Colonic mucosa (tissue), 4 donors: ENCODE measurements around the gene GCK. TPM values are rescaled to one million over a fixed set of nuclear protein-coding genes. Genes with fewer than 3 reads are reported as not detected.

Source experiments
- DNase-seq: peaks from one replicate; pipeline ENCODE4 v3.0.0-alpha.2; 2020
- H3K27ac ChIP-seq: fragments of 200-600 bp; one replicate; pipeline ENCODE4 v1.8.0; 2021
- H3K27me3 ChIP-seq: fragments of 200-600 bp; one replicate; pipeline ENCODE4 v1.8.0; 2021
- H3K36me3 ChIP-seq: fragments of 200-600 bp; one replicate; pipeline ENCODE4 v1.8.0; 2021
- H3K4me1 ChIP-seq: fragments of 200-600 bp; one replicate; pipeline ENCODE4 v1.8.0; 2021; ENCODE audit warnings: mild to moderate bottlenecking
- H3K4me3 ChIP-seq: fragments of 200-600 bp; one replicate; pipeline ENCODE4 v1.8.0; 2021
- H3K9ac ChIP-seq, 2 donors: one replicate each; pipeline ENCODE4 v1.7.0; 2013; ENCODE audit warnings: control low read depth in 2 of 2, low read depth in 2 of 2, low read length in 2 of 2
- H3K9me3 ChIP-seq: fragments of 200-600 bp; one replicate; pipeline ENCODE4 v1.8.0; 2021
- intact Hi-C: fragments of 100-400 bp; cut with DNase I; formaldehyde crosslinking; loops from one replicate; pipeline ENCODE4 v1.14.1; 2022
- total RNA-seq, 2 donors: library from RNA; stranded (reverse); fragmentation: NEBNext Ultra II Directional in 1 of 2; extraction: Animal tissue kit (Norgen Biotek cat#: 25700) in 1 of 2; gene quantifications; one replicate each; pipeline ENCODE4 v1.2.1, GENCODE V29; 2021
- TF ChIP-seq, protein P1 (sequence below): fragments of 200-600 bp; IDR thresholded peaks from one replicate; pipeline ENCODE4 v1.8.0; 2022; ENCODE audit warnings: antibody characterized with exemption, mild to moderate bottlenecking
- donor health status: healthy.
- donor health status: DM: no; HTN: no; CAD: no.
- donor health status: DM: no; HTN: no; CAD: no.

GCK gene
- total RNA-seq, 2 donors from 2014 or later = 0.17 to 0.19 TPM

DNA sequence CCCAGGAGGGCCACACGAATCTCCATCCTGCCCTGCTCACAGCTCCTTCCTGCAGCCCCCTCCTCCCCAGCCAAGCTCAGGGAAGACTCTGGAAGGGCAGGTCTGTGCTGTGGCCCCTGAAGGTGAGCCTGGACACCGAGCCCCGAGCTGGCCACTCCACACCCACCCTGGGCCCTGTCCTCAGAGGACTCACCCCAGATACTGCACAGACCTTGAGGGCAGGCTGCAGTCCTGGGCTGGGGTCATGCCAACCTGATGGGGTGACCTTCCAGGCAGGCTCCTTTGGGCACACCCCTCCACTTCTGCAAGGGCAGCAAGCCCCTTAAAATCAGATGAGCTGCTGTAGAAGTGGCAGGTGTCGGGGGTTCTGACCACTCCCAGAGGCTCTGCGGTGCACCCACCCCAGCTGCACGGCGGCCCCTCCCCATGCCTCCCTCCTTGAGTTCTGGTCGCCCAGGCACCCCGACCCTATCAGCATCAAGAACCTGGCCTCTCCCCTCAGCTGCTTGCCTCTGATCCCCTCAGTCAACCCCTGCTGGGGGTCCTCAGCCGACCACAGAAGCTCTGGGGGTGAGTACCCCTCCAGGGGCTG is 35.8 kb upstream of the GCK start:
- H3K27me3 ChIP-seq = no peaks in the 10 kb centered on the region
- intact Hi-C loops = no loop called here
- no peak overlapping the region for H3K27ac ChIP-seq

DNA sequence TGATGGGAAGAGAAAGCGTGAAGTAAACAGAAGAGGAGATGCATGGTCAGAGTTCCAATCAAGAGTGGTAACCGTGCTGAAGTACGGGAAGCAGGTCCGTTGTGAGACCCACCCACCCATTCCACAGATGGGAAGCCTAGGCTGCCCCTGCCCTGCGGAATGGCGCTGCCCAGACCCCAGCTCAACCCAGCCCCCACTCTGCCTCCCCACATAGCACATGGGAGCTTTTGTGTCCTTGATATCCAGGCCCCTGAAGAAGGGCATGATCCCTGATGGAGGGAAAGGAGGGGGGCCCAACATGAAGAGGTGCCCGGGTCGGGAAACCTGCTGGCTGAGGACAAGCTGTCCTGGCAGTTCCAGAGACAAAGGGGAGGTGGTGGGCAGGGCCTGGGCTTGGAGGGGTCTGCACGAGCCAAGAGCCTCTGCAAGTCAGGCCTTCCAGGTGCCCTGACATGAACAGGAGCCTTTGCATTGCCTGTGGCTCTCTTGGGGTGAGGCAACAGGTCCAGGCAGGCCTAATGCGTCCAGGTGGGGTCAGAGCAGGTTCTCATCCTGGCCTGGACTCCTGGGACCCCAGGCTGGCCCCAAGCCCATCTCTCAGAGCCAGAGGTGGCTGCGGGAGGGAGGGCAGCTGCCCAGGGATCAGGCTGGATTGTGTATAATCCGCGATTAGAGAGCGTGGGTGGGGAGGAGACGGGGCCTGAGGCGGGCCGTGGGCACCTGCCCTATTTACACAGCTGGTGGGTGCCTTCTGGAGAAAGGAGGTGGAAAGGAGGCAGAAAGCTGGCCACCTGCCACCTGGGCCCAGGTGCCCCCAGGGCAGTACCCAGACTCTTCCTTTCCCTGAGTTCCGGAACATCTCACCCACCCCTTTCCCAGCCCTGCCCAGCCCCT is 35.1 kb upstream of the GCK start:
- H3K4me1 ChIP-seq = no peaks in the 10 kb centered on the region
- intact Hi-C loops = no loop called here
- TF ChIP-seq, protein P1, sequence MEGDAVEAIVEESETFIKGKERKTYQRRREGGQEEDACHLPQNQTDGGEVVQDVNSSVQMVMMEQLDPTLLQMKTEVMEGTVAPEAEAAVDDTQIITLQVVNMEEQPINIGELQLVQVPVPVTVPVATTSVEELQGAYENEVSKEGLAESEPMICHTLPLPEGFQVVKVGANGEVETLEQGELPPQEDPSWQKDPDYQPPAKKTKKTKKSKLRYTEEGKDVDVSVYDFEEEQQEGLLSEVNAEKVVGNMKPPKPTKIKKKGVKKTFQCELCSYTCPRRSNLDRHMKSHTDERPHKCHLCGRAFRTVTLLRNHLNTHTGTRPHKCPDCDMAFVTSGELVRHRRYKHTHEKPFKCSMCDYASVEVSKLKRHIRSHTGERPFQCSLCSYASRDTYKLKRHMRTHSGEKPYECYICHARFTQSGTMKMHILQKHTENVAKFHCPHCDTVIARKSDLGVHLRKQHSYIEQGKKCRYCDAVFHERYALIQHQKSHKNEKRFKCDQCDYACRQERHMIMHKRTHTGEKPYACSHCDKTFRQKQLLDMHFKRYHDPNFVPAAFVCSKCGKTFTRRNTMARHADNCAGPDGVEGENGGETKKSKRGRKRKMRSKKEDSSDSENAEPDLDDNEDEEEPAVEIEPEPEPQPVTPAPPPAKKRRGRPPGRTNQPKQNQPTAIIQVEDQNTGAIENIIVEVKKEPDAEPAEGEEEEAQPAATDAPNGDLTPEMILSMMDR = no peak
- no peak overlapping the region for H3K9ac ChIP-seq
- DNase-seq = no peak
- no peak overlapping the region for H3K27ac ChIP-seq
- no peaks in the 10 kb centered on the region for H3K27me3 ChIP-seq
- no peaks in the 10 kb centered on the region for H3K36me3 ChIP-seq
- H3K9me3 ChIP-seq = no peaks in the 10 kb centered on the region
- no peak overlapping the region for H3K4me3 ChIP-seq

More for the DNA sequence above, 35.8 kb upstream of the GCK start:
- Histone ChIP-seq H3K4me1 (no peaks in the 10 kb centered on the region), H3K36me3 (no peaks in the 10 kb centered on the region), H3K4me3 (no peak overlapping the region), H3K9me3 (no peaks in the 10 kb centered on the region), H3K9ac (no peak overlapping the region)
- TF ChIP-seq, protein P1 = no peak
- DNase-seq = no peak

DNA sequence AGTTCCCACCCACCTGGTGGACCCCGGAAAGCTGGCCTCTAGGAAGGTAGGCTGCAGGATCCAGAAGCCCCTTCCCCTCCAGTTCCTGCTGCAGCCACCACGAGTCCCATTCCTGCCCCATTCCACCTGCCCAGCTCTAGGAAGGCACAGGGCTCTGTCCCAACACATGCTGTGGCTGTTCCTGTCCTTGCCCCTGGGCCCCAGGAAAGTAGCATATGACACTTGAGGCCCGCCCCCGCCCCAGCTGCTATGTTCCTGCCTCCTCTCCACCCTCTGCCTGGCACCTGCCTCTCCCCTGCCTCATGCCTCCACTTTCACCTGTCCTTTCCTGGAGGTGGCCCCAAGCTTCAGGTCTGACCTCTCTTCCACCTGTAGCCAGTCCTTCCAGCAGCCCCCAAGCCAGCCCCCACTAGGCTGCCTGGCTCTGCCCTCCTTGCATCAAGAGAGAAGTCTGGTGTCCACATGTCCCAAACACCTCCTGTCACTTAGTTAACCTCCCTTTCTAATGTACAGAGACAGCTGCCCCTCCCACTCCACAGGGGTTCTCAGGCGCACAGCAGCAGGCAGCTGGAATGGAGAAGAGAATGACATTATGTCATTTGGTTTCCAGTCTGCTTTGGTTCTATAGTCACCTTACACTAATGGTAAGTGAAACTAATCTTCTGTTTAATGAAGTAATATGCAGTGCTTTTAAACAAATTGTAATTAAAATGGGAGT is 34.3 kb upstream of the GCK start:
- TF ChIP-seq, protein P1 = no peak
- DNase-seq = no peak
- Histone ChIP-seq H3K9me3 (no peaks in the 10 kb centered on the region), H3K27ac (no peak overlapping the region), H3K27me3 (no peaks in the 10 kb centered on the region), H3K9ac (no peak overlapping the region), H3K4me1 (no peaks in the 10 kb centered on the region), H3K4me3 (no peak overlapping the region), H3K36me3 (no peaks in the 10 kb centered on the region)
- intact Hi-C loops = no loop called here

DNA sequence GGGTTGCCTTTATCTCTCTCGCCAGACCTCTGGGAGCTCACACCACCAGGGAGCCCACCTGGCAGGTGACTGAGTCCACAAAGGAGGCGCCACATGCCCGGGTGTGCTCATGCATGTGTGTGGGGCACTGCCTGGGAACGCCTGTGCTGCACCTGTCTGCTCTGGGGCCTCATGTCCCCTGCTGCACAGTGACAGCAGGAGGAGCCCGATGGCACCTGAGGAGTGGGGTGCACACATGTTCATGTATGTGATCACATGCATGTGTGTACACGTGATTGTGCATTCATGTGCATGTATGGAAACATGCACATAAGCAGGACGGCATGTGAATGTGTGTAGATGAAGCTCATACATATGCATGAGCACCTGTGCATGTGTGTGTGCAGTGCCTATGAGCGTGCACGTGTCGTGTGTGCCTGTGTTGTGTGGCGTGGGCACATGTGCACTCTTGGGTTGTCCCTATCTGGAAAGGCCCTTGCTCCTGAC is 33.6 kb upstream of the GCK start:
- Histone ChIP-seq H3K36me3 (no peaks in the 10 kb centered on the region), H3K9me3 (no peaks in the 10 kb centered on the region), H3K4me1 (no peaks in the 10 kb centered on the region), H3K27ac (no peak overlapping the region), H3K4me3 (no peak overlapping the region), H3K27me3 (no peaks in the 10 kb centered on the region), H3K9ac (no peak overlapping the region)
- DNase-seq = no peak
- TF ChIP-seq, protein P1 = no peak
- intact Hi-C loops = no loop called here

DNA sequence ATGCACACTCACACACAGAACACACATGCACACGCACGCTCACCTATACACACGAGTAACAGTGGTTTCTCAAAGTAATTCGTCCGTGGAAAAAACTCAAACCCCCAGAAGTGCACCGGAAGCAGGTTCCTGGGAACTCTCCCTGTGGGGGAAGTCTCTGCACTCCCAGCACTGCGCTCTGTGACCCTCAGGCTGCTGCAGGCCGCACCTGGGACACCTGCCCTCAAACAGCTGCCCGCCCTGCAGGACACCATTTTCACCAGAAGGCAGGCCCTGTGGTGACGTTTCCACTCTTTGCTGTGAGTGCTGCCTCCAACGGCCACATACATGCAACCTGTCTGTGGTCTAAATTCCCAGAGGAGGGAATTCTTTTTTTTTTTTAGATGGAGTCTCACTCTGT is 32.8 kb upstream of the GCK start:
- Histone ChIP-seq H3K27me3 (no peaks in the 10 kb centered on the region), H3K4me3 (no peak overlapping the region), H3K27ac (no peak overlapping the region), H3K4me1 (no peaks in the 10 kb centered on the region), H3K9ac (no peak overlapping the region), H3K36me3 (no peaks in the 10 kb centered on the region), H3K9me3 (no peaks in the 10 kb centered on the region)
- intact Hi-C loops = no loop called here
- no peak for DNase-seq
- TF ChIP-seq, protein P1 = no peak
